Adipose tissue (tissue), 3 donors: ENCODE results near the gene HEATR5B. TPM values are rescaled to one million over a fixed set of nuclear protein-coding genes. Genes with fewer than 3 reads are reported as not detected.
"Not testable (repeated sequence)": the region's sequence is repeated elsewhere in the genome, so short reads cannot be mapped to it uniquely, and the experiment has no call there.

Experiments used
- H3K27ac ChIP-seq: one replicate; pipeline ENCODE4 v1.5.1; 2013; ENCODE audit warnings: low read depth, low read length
- WGBS, 3 donors: extraction: QIAGEN DNeasy Blood & Tissue Kit; methylation state at CpG; one replicate each; pipeline ENCODE4 v1.1.7; 2013; 5-methylcytosine and 5-hydroxymethylcytosine counted together
- polyA plus RNA-seq, 3 donors: library from polyadenylated mRNA; stranded (reverse); fragments of 200-250 nt; gene quantifications; one replicate each; pipeline ENCODE4 v1.2.3, GENCODE V29; 2013
- donor health status: healthy with polysubstance abuse.
- donor health status: Bipolar disorder and iron deficiency.
- donor health status: healthy.

Gene HEATR5B
- polyA plus RNA-seq, 3 donors, result 6.3 to 10.8 (median 7.9) TPM

DNA sequence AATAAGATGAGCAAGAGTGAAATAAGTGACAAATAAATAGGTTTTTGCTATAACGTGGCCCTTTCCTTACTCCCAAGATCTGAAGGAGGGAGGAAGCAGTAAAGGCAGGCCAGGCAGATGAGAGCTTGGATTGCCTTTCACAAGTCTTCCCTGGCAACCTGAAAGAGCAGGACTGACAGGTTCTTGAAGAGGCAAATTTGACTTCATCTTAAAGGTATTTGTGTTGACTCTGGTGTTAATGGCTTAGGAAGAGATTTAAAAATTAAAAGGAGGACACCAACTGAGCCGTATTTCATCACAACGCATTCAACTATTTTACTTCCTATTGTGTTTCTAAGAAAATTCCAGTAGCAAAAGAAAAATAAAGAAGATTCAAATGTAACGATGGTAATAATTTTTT, 121.1 kb downstream of the HEATR5B start:
- no peak overlapping the region for H3K27ac ChIP-seq
- WGBS, 3 donors, result 87 to 93% (median 87%) methylated on average over 4 of the region's 4 CpGs

DNA sequence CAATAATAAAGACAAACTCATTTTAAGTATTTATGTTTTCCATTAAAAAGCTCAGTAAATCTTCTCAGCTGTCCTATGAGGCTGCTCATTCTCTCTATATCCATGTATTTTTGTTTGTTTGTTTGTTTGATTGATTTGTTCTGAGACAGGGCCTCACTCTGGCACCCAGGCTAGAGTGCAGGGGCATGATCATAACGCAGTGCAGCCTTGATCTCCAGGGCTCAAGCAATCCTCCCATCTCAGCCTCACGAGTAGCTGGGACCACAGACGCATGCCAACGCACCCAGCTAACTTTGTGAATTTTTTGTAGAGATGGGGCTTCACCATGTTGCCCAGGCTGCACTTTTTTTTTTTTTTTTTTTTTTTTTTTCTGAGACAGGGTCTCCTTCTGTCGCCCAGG, 123.4 kb downstream of the HEATR5B start:
- H3K27ac ChIP-seq, result no peak overlapping the region
- WGBS, 3 donors, result 82 to 91% (median 91%) methylated on average over 5 of the region's 5 CpGs

DNA sequence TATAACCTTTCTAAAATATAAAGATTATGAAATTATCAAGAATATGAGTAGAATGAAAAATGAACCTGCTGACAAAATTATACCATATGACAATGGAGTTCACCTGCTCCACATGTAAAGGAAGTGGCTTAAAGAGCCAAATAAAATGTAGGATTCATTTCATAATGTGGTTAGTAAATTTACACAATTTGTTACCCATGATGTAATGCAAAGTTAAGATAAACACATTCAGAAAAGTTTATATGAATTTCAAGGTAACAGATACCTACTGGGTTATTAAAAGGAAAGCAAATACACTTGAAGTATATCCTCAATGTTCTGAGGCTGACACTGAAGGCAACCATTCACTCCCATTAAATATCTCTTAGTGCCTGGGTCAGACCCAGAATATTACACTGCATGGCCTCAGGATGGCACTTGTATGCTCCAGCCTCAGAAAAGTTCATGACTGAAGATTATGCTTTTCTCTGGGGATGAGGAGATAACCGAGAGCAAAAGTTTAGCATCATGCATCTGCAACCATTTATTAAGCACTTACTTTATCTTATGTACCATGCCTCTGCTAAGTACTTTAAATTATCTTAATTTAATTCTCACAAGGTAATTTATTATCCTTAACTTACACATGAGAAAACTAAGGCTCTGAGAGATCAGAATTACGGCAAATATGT, 124.0 kb downstream of the HEATR5B start:
- 78 to 92% (median 85%) methylated on average over 2 of the region's 2 CpGs for WGBS, 3 donors
- no peak overlapping the region for H3K27ac ChIP-seq

DNA sequence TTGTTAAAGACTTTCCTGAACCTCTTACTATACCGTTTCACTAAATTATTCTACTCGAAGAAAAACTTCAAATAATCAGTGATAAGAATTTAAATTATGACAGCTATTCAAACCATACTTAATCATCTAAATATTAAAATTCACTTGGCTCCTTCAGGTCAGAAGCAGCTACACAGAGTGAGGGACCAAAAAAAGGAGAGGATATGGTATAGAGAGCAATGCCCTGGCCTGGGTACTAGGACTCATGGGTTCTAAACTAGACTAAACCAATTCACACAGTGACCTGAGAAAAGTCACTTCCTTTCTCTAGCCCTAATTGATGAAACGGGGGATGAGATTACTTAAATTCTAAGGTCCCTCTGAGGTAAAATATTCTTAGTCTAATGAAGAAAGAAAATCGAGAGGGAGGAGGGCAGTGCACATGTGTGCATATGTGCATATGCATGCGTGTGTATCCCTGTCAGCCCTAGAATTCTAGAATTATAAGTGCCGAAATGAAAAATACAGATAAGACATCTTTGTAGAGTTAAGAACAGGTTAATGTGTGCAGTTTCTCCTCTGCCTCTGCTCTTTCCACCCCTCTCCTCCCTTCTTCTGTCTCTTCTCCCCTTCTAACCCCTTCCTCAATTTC, 129.1 kb downstream of the HEATR5B start:
- WGBS, 3 donors, result 69 to 77% (median 76%) methylated on average over 6 of the region's 6 CpGs
- no peak overlapping the region for H3K27ac ChIP-seq

DNA sequence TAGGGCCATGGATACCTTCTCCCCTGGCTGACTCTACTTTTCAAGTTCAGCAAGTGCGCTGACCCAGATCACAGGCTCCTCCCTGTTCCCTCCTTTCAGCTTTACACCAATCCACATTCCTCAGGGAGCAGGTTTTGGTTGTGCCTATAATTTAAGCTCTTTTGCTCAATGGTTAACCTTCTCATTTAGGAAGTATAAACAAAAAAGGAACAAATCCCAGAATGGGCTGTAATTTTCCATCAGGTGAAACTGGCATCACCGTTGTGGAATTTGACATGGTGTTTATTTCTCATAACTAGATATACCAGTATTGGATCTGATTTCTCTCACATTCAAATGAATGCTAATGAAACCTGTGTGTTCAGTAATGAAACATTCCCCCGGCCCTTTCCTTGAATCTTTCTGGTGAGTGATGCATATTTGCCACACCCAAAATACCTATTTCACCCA, 131.4 kb downstream of the HEATR5B start:
- no peak overlapping the region for H3K27ac ChIP-seq
- WGBS, 3 donors, result 65 to 89% (median 85%) methylated on average over 3 of the region's 3 CpGs

DNA sequence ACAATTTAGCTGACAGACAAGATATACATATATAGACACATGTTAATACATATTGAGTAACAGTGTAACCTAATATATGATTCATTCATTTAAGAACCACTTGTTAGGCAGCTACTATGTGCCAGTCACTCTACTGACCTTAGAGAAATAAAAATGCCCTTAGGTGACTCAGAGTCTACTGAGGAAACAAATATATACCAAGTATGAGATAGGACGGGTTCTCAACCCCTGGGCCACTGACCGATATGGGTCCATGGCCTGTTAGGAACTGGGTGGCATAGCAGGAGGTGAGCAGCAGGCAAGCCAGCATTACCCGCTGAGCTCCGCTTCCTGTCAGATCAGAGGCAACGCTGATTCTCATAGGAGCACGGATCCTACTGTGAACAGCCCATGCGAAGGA, 132.6 kb downstream of the HEATR5B start:
- WGBS, 3 donors, result 91 to 96% (median 94%) methylated on average over 7 of the region's 7 CpGs
- no peak overlapping the region for H3K27ac ChIP-seq

DNA sequence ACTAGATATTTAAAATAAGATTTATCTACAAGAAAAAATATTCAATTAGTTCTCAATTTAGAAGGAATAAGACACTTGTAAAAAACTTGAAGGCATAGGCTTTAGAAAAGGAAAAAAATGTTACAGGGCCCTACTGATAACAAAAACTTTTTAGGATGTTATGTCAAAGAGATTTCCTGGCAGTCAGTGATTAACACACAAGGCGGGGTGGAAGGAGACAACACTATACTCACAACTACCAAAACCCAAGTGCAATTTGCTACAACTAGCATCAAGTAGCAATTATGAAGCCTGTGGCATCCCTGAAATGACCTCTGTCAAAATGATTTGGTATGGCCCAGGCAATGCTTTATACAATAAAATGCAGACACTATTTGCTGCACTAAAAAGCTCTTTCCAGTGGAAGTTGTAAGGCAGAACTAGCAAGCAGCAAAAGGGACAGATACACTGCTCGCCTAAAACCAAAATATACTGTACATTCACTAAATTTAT, 133.1 kb downstream of the HEATR5B start:
- no peak overlapping the region for H3K27ac ChIP-seq
- 82 to 95% (median 83%) methylated on average over 2 of the region's 2 CpGs for WGBS, 3 donors

DNA sequence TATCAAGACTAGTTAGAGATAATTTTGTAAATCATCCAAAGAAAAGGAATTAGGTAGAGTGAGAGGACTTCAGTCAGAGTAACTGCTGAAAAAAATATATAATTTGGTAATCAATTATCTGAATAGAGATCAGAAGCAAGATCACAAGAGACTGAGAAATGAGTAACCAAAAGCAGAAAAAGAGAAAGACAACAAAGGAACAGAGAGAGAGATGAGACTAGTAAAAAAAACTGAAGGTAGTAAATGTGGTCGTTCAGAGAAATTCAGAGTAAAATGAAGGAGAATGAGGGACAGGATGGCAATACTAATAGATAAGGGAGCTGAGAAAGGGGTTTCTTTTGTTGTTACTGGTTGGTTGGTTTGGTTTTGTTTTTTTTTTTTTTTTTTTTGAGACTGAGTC, 134.3 kb downstream of the HEATR5B start:
- WGBS, 3 donors, result 78 to 91% (median 81%) methylated on average over 1 of the region's 1 CpG

DNA sequence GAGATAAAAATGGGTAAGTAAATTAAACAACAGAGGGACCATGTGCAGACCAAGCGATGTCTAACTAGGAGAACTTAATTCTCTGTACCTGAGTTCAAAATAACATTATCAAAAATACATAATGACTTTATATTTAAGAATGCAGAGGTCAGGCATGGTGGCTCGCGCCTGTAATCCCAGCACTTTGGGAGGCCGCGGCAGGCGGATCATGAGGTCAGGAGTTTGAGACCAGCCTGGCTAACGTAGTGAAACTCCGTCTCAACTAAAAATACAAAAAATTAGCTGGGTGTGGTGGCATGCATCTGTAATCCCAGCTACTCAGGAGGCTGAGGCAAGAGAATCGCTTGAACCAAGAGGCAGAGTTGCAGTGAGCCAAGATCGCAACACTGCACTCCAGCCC, 138.9 kb downstream of the HEATR5B start:
- WGBS, 3 donors, result 93 to 97% (median 96%) methylated on average over 10 of the region's 10 CpGs

More for the DNA sequence above, 134.3 kb downstream of the HEATR5B start:
- H3K27ac ChIP-seq, result no peak overlapping the region

DNA sequence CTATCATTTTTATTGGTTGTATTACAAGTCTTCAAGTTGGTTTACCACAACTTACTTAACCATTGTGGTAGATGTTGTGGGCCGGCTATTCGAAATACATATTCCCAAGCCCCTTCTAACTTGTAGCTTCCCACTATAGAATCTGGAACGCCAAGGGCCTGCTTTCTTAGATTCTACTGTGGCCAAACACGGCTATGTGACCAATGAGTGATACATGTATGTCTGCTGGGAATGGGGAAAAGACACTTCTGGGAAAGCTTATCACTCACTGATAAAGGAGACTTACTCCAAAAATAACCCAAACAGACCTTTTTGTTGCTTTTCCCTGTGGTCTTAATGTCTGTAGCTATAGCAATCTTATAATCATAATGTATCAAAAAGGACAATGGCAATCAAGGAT, 142.3 kb downstream of the HEATR5B start:
- 90 to 94% (median 92%) methylated on average over 4 of the region's 4 CpGs for WGBS, 3 donors
- H3K27ac ChIP-seq, result no peak overlapping the region

More for the DNA sequence above, 138.9 kb downstream of the HEATR5B start:
- H3K27ac ChIP-seq, result not testable (repeated sequence)

DNA sequence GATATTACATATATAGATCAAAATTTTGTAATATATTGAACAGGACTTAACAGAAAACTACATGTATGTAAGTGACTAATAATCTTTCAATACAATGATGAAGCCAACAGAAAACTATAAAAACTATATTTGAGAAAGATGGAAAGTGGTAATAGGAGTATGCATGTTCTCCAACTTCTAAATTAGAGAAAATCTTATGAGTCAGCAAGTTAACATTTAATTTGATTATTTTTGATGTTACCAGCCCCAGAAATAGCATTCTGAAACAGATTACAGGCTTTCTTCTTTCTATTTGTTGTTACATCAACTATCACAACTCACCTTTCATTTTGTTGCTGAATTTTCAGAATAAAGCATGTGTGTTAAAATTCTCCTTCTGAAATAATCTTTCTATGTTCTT, 147.6 kb downstream of the HEATR5B start:
- H3K27ac ChIP-seq, result not testable (repeated sequence)

DNA sequence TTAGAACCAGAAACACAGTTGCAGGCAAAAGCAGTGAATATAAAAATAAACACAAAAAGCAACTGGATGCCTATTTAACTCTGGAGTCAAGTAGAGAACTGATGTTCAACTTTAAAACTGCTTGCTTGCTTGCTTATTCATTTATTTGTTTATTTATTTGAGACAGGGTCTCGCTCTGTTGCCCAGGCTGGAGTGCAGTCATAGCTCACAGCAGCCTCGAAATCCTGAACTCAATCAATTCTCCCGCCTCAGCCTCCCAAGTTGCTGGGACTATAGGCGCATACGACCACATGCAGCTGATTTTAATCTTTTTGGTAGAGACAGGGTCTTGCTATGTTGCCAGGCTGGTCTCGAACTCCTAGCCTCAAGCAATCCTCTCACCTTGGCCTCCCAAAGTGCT, 152.5 kb downstream of the HEATR5B start:
- not testable (repeated sequence) for H3K27ac ChIP-seq
- WGBS, 3 donors, result 95 to 98% (median 97%) methylated on average over 6 of the region's 6 CpGs

Other genes with a start within 250 kb of the HEATR5B start
- gene STRN, start 117.8 kb downstream of the HEATR5B start, polyA plus RNA-seq, result 1 to 10 TPM; 2.7 to 7.4 (median 5.6) TPM
- gene GPATCH11, start 146 bp upstream of the HEATR5B start, polyA plus RNA-seq, result 10 to 100 TPM in 2 of 3 donors, 1 to 10 TPM in 1; 2.1 to 12.8 (median 11.8) TPM
- 10 to 100 TPM in 1 of 3 donors, 1 to 10 TPM in 2; 3.6 to 11.7 (median 6.7) TPM for gene EIF2AK2, start 72.6 kb upstream of the HEATR5B start, polyA plus RNA-seq
- not detected for gene SULT6B1, start 104.3 kb upstream of the HEATR5B start, polyA plus RNA-seq
- gene CEBPZOS, start 112.1 kb upstream of the HEATR5B start, polyA plus RNA-seq, result 10 to 100 TPM; 13.8 to 46.9 (median 21.6) TPM
- 10 to 100 TPM; 29.6 to 68.8 (median 37.9) TPM for gene CEBPZ, start 147.2 kb upstream of the HEATR5B start, polyA plus RNA-seq
- 10 to 100 TPM in 2 of 3 donors, 1 to 10 TPM in 1; 6.4 to 11.1 (median 10.3) TPM for gene NDUFAF7, start 147.3 kb upstream of the HEATR5B start, polyA plus RNA-seq
- 10 to 100 TPM in 2 of 3 donors, 1 to 10 TPM in 1; 4.2 to 17.8 (median 12.5) TPM for gene PRKD3, start 240.5 kb upstream of the HEATR5B start, polyA plus RNA-seq